ENCODE results near the gene C10orf90.

Gene C10orf90

GRCh38 chr10:126533644-126534043, 136.8 kb downstream of the C10orf90 start:
- Histone ChIP-seq H3K4me3 (replicated peaks; ENCODE audit: insufficient read depth, low read length) (no peak overlapping the region), H3K27ac (replicated peaks) (no peak overlapping the region), H3K27me3 (ENCODE audit: insufficient read depth, poor library complexity, severe bottlenecking) (no peaks in the 10 kb centered on the region)
- no peak for TF ChIP-seq POLR2AphosphoS5 (IDR thresholded peaks at IDR 0.05; ENCODE audit: low read depth)
- no peak for TF ChIP-seq GABPA (IDR thresholded peaks at IDR 0.05; ENCODE audit: low read depth)
- TF ChIP-seq, protein P1, sequence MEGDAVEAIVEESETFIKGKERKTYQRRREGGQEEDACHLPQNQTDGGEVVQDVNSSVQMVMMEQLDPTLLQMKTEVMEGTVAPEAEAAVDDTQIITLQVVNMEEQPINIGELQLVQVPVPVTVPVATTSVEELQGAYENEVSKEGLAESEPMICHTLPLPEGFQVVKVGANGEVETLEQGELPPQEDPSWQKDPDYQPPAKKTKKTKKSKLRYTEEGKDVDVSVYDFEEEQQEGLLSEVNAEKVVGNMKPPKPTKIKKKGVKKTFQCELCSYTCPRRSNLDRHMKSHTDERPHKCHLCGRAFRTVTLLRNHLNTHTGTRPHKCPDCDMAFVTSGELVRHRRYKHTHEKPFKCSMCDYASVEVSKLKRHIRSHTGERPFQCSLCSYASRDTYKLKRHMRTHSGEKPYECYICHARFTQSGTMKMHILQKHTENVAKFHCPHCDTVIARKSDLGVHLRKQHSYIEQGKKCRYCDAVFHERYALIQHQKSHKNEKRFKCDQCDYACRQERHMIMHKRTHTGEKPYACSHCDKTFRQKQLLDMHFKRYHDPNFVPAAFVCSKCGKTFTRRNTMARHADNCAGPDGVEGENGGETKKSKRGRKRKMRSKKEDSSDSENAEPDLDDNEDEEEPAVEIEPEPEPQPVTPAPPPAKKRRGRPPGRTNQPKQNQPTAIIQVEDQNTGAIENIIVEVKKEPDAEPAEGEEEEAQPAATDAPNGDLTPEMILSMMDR (IDR thresholded peaks at IDR 0.05; ENCODE audit: insufficient read depth, low read length) = no peak
- TF ChIP-seq REST (IDR thresholded peaks at IDR 0.05; ENCODE audit: insufficient replicate concordance, low read depth) = no peak
- no peak for TF ChIP-seq SPI1 (IDR thresholded peaks at IDR 0.05; ENCODE audit: borderline replicate concordance, low read depth)
- DNase-seq (ENCODE audit: low read depth in 1 of 2, low spot score in 1 of 2) = no peak

- TF ChIP-seq POLR2AphosphoS5 (IDR thresholded peaks at IDR 0.05; ENCODE audit: low read depth) (no peak), SPI1 (IDR thresholded peaks at IDR 0.05; ENCODE audit: borderline replicate concordance, low read depth) (no peak), GABPA (IDR thresholded peaks at IDR 0.05; ENCODE audit: low read depth) (no peak), REST (IDR thresholded peaks at IDR 0.05; ENCODE audit: insufficient replicate concordance, low read depth) (no peak)
- TF ChIP-seq, protein P1 (IDR thresholded peaks at IDR 0.05; ENCODE audit: insufficient read depth, low read length) = no peak
- no peak for DNase-seq (ENCODE audit: low read depth in 1 of 2, low spot score in 1 of 2)
- Histone ChIP-seq H3K4me3 (replicated peaks; ENCODE audit: insufficient read depth, low read length) (no peak overlapping the region), H3K27me3 (ENCODE audit: insufficient read depth, poor library complexity, severe bottlenecking) (no peaks in the 10 kb centered on the region), H3K27ac (replicated peaks) (no peak overlapping the region)
Observed at GRCh38 chr10:126528315-126528835, 142.1 kb downstream of the C10orf90 start.

GRCh38 chr10:126527645-126528314, 142.7 kb downstream of the C10orf90 start:
- no peaks in the 10 kb centered on the region for H3K27me3 ChIP-seq (ENCODE audit: insufficient read depth, poor library complexity, severe bottlenecking)
- H3K27ac ChIP-seq (replicated peaks) = no peak overlapping the region
- H3K4me3 ChIP-seq (replicated peaks; ENCODE audit: insufficient read depth, low read length) = no peak overlapping the region
- no peak for DNase-seq (ENCODE audit: low read depth in 1 of 2, low spot score in 1 of 2)
- TF ChIP-seq POLR2AphosphoS5 (IDR thresholded peaks at IDR 0.05; ENCODE audit: low read depth) (no peak), REST (IDR thresholded peaks at IDR 0.05; ENCODE audit: insufficient replicate concordance, low read depth) (no peak), GABPA (IDR thresholded peaks at IDR 0.05; ENCODE audit: low read depth) (no peak), SPI1 (IDR thresholded peaks at IDR 0.05; ENCODE audit: borderline replicate concordance, low read depth) (no peak)
- TF ChIP-seq, protein P1 (IDR thresholded peaks at IDR 0.05; ENCODE audit: insufficient read depth, low read length) = no peak

All from HL-60 (cell line).